ENCODE measurements around the gene PRKCH. TPM values are rescaled to one million over a fixed set of nuclear protein-coding genes. Genes with fewer than 3 reads are reported as not detected.

Gene PRKCH
- total and polyA plus RNA-seq, 2 of the 13 experiments (the other 11 are each of a cell fraction or from before 2014, with no cell fraction given): 0.48 to 1.3 TPM

GRCh38 chr14:61483476-61483875, 162.1 kb downstream of the PRKCH start:
- no peak for DNase-seq (ENCODE audit: low spot score)
- H2AFZ ChIP-seq (ENCODE audit: low read length): no peak overlapping the region
- POLR2A ChIA-PET: no interaction called here
- in situ Hi-C loops (cut with HindIII; ENCODE audit: extremely low pct_ligation_motif_present, low pct_unique_long_range_greater_than_20kb): no loop called here
- FAIRE-seq: no peak
- H3K79me2 ChIP-seq (ENCODE audit: insufficient read depth, low read length): no peaks in the 10 kb centered on the region
- H3K9me3 ChIP-seq (ENCODE audit: low read length): no peaks in the 10 kb centered on the region
- CTCF ChIA-PET (ENCODE audit: low intra/inter-chr PET ratio, low total read pairs): no interaction called here
- no peak overlapping the region for H3K4me3 ChIP-seq (replicated peaks in 1 of 3; ENCODE audit: insufficient read depth in 1 of 3, low read depth in 2 of 3, low read length in 3 of 3)
- intact Hi-C loops (cut with micrococcal nuclease; ENCODE audit: unreplicated experiment): no loop called here
- no peak for TF ChIP-seq ZNF644 (CRISPR knock-in tag; IDR thresholded peaks at IDR 0.05; ENCODE audit: low read depth)
- no peak for TF ChIP-seq MBD4 (IDR thresholded peaks at IDR 0.05; ENCODE audit: borderline replicate concordance, low read length)
- no peak for TF ChIP-seq ZNF124 (CRISPR knock-in tag; IDR thresholded peaks at IDR 0.05)
- no peak for TF ChIP-seq FOXK1 (CRISPR knock-in tag; IDR thresholded peaks at IDR 0.05; ENCODE audit: borderline replicate concordance, low read depth)
- no peak for TF ChIP-seq LRRFIP1 (CRISPR knock-in tag; conservative IDR thresholded peaks at IDR 0.05)
- TF ChIP-seq IKZF1 (IDR thresholded peaks at IDR 0.05): no peak
- no peak for TF ChIP-seq NCOA1 (CRISPR knock-in tag; IDR thresholded peaks at IDR 0.05)
- no peak for TF ChIP-seq TEAD2 (CRISPR knock-in tag; IDR thresholded peaks at IDR 0.05)
- no peak for TF ChIP-seq SETDB1 (CRISPR knock-in tag; IDR thresholded peaks at IDR 0.05; ENCODE audit: borderline replicate concordance)
- no peak for TF ChIP-seq MNT (IDR thresholded peaks at IDR 0.05)
- TF ChIP-seq ZNF446 (CRISPR knock-in tag; IDR thresholded peaks at IDR 0.05): no peak
- TF ChIP-seq CREBL2 (CRISPR knock-in tag; IDR thresholded peaks at IDR 0.05; ENCODE audit: borderline replicate concordance): no peak
- TF ChIP-seq PITX1 (CRISPR knock-in tag; IDR thresholded peaks at IDR 0.05): no peak
- H3K4me2 ChIP-seq (ENCODE audit: low read depth, low read length): no peak overlapping the region
- no peak overlapping the region for H3K27ac ChIP-seq (ENCODE audit: extremely low read length, insufficient read depth, low read length)
- H3K4me1 ChIP-seq (ENCODE audit: insufficient read depth, low read length): peaks cover 1% of the 10 kb centered on the region
- BruUV-seq (replicated peaks): no TSS peak
- H3K36me3 ChIP-seq (replicated peaks in 1 of 2; ENCODE audit: control insufficient read depth in 1 of 2, insufficient read depth in 2 of 2, low read length in 2 of 2): no peaks in the 10 kb centered on the region
- no peak for ATAC-seq
- 92% methylated on average over 7 of the region's 7 CpGs for WGBS (ENCODE audit: low lambda C conversion rate)
- no peaks in the 10 kb centered on the region for H3K27me3 ChIP-seq (ENCODE audit: control insufficient read depth in 1 of 2, insufficient read depth in 2 of 2, low read length in 2 of 2)
- H4K20me1 ChIP-seq (ENCODE audit: insufficient read depth, low read length): no peaks in the 10 kb centered on the region
- H3K9ac ChIP-seq (ENCODE audit: insufficient read depth, low read depth, low read length): no peak overlapping the region
